ENCODE measurements around the gene GLI2. TPM values are rescaled to one million over a fixed set of nuclear protein-coding genes. Genes with fewer than 3 reads are reported as not detected.
A peak's percentile ranks its signal among the peaks of the same experiment; 100 is the strongest.

Gene GLI2
- total and polyA plus RNA-seq, 2 of the 8 experiments (the other 6 are each of a cell fraction or from before 2014, with no cell fraction given) = 18.4 to 46.9 TPM

GRCh38 chr2:120707816-120708215, 27.9 kb upstream of the GLI2 start:
- Histone ChIP-seq H2BK12ac (ENCODE audit: low read depth, low read length) (peak overlapping the region; percentile 53; the same call in 1 of the 2 replicates), H3K79me1 (ENCODE audit: low read depth, low read length) (no peaks in the 10 kb centered on the region), H4K5ac (ENCODE audit: insufficient read length, low read depth, low read length) (no peak overlapping the region), H2BK120ac (replicated peaks; ENCODE audit: low read depth, low read length) (no peak overlapping the region), H2BK15ac (ENCODE audit: low read length) (0 out of 2 replicates have a peak overlapping the region, but pooled peaks have one; percentile 65), H3K36me3 (ENCODE audit: control insufficient read depth in 2 of 4, insufficient read depth in 4 of 4, low read length in 3 of 4) (no peaks in the 10 kb centered on the region), H3K23me2 (ENCODE audit: low read depth, low read length) (no peaks in the 10 kb centered on the region), H3K23ac (ENCODE audit: insufficient read length) (no peak overlapping the region), H4K8ac (ENCODE audit: extremely low read depth, insufficient read depth, low read length) (no peak overlapping the region), H4K20me1 (replicated peaks in 1 of 2; ENCODE audit: control insufficient read depth in 1 of 2, insufficient read depth in 2 of 2, low read length in 2 of 2) (no peaks in the 10 kb centered on the region), H2BK20ac (ENCODE audit: low read length) (peak overlapping the region; percentile 43), H3K4me1 (replicated peaks in 1 of 4; ENCODE audit: control insufficient read depth in 3 of 4, insufficient read depth in 4 of 4, low read length in 3 of 4) (peaks cover 10 to 26% (median 20%) of the 10 kb centered on the region in 4 experiments), H3K56ac (replicated peaks; ENCODE audit: insufficient read length, low read depth, low read length) (no peak overlapping the region), H3K9ac (replicated peaks in 1 of 4; ENCODE audit: extremely low read depth in 1 of 4, low read depth in 3 of 4, low read length in 3 of 4) (no peak overlapping the region), H3K27ac (ENCODE audit: low read depth, low read length) (no peak overlapping the region), H2BK5ac (ENCODE audit: low read depth, low read length) (no peak overlapping the region; the same call in 1 of the 2 replicates), H3K4me3 (ENCODE audit: extremely low read depth in 1 of 4, insufficient read depth in 2 of 4, low read depth in 3 of 4, low read length in 4 of 4) (no peak overlapping the region), H3K4ac (replicated peaks; ENCODE audit: insufficient read length, low read depth, low read length) (no peak overlapping the region), H3K9me3 (ENCODE audit: insufficient read depth in 2 of 2, low read depth in 1 of 2, low read length in 1 of 2) (no peaks in the 10 kb centered on the region), H3K27me3 (replicated peaks in 1 of 4; ENCODE audit: control insufficient read depth in 3 of 4, extremely low read depth in 1 of 4, insufficient read depth in 3 of 4, low read length in 3 of 4) (peaks cover 0 to 25% (median 11%) of the 10 kb centered on the region in 4 experiments; a peak in 5 of 7 replicates), H3K18ac (ENCODE audit: extremely low read depth, low read length) (0 out of 2 replicates have a peak overlapping the region, but pooled peaks have one; percentile 14), H2AFZ (ENCODE audit: low read length) (no peak overlapping the region), H3K14ac (ENCODE audit: insufficient read length) (no peak overlapping the region), H3K4me2 (ENCODE audit: insufficient read depth in 1 of 2, low read depth in 2 of 2, low read length in 2 of 2) (no peak overlapping the region), H2AK5ac (ENCODE audit: low read depth, low read length) (peak overlapping the region; percentile 47), H3K79me2 (ENCODE audit: control insufficient read depth in 1 of 2, insufficient read depth in 2 of 2, low read length in 2 of 2) (no peaks in the 10 kb centered on the region), H4K91ac (replicated peaks; ENCODE audit: insufficient read length, low read length) (peak overlapping the region; percentile 28)
- no peak for DNase-seq (ENCODE audit: low read depth in 1 of 2, low spot score in 2 of 2)
- CTCF ChIA-PET (ENCODE audit: partially characterized antibody) = interaction anchor here (0.7 to 2.1 kb wide), 5 partner anchors 12 to 364 kb away, joined by 3 to 11 read pairs (median 7); no protein-coding TSS in a partner anchor
- 86% methylated on average over 3 of the region's 3 CpGs; no CpG with 5 or more reads in 1 of the 2 experiments for WGBS, 2 experiments (ENCODE audit: extremely low coverage in 1 of 2, insufficient coverage in 1 of 2, insufficient read length in 1 of 2, insufficient replicate concordance in 2 of 2, low coverage in 1 of 2, low lambda C conversion rate in 2 of 2, missing lambda C conversion rate in 1 of 2)
- POLR2A ChIA-PET (ENCODE audit: partially characterized antibody) = interaction anchor here (1.6 kb wide), 1 partner anchor 367 kb away, joined by 6 read pairs; no protein-coding TSS in a partner anchor
- no peak for FAIRE-seq
- TF ChIP-seq NANOG (IDR thresholded peaks at IDR 0.05; ENCODE audit: insufficient read depth, low read depth, low read length, poor library complexity, severe bottlenecking) (no peak), ASH2L (IDR thresholded peaks at IDR 0.05; ENCODE audit: low read length) (no peak), SIN3A (conservative IDR thresholded peaks at IDR 0.05 in 1 of 2, IDR thresholded peaks at IDR 0.05 in 1 of 2; ENCODE audit: low read depth in 1 of 2, low read length in 2 of 2) (no peak), CEBPB (IDR thresholded peaks at IDR 0.05; ENCODE audit: low read depth, low read length) (no peak), MAFK (IDR thresholded peaks at IDR 0.05; ENCODE audit: low read depth, low read length) (no peak), MAX (IDR thresholded peaks at IDR 0.05) (no peak), EZH2 (IDR thresholded peaks at IDR 0.05; ENCODE audit: low read depth, low read length, severe bottlenecking) (no peak), ATF3 (IDR thresholded peaks at IDR 0.05; ENCODE audit: insufficient read depth, low read depth, low read length) (no peak), KDM5A (IDR thresholded peaks at IDR 0.05; ENCODE audit: low read length) (no peak), TAF1 (IDR thresholded peaks at IDR 0.05; ENCODE audit: low read depth, low read length) (no peak), E2F6 (IDR thresholded peaks at IDR 0.05) (no peak)

All from H1 (cell line).